H9 (cell line): Measurements from ENCODE around the gene FHIT. TPM values are rescaled to one million over a fixed set of nuclear protein-coding genes. Genes with fewer than 3 reads are reported as not detected.

Source experiments
- DNase-seq: peaks from one replicate; pipeline ENCODE4 v3.0.0-alpha.2; 2017
- H2AFZ ChIP-seq: one replicate; pipeline ENCODE4 v1.6.1; 2013; ENCODE audit warnings: mild to moderate bottlenecking, low read length, control low read depth, moderate library complexity
- H2AK5ac ChIP-seq: 2 replicates; pipeline ENCODE4 v1.6.1; 2013; ENCODE audit warnings: low read length, control low read depth, mixed read lengths; ENCODE audit not compliant: insufficient read length
- H2BK120ac ChIP-seq: one replicate; pipeline ENCODE4 v1.6.1; 2013; ENCODE audit warnings: low read depth, mild to moderate bottlenecking, low read length, control low read depth, inconsistent platforms; ENCODE audit not compliant: poor library complexity, severe bottlenecking
- H2BK12ac ChIP-seq: 2 replicates; pipeline ENCODE4 v1.6.1; 2013; ENCODE audit warnings: low read length, control low read depth, mixed read lengths, low read depth; ENCODE audit not compliant: insufficient read length
- H2BK15ac ChIP-seq: 2 replicates; pipeline ENCODE4 v1.6.1; 2013; ENCODE audit warnings: low read depth, low read length, control low read depth
- H2BK20ac ChIP-seq: one replicate; pipeline ENCODE4 v1.6.1; 2013; ENCODE audit warnings: low read depth, mild to moderate bottlenecking, low read length, control low read depth, inconsistent platforms; ENCODE audit not compliant: poor library complexity, severe bottlenecking
- H2BK5ac ChIP-seq: 2 replicates; pipeline ENCODE4 v1.6.1; 2013; ENCODE audit warnings: low read length, control low read depth, mixed read lengths; ENCODE audit not compliant: insufficient read length
- H3K14ac ChIP-seq: 2 replicates; pipeline ENCODE4 v1.6.1; 2013; ENCODE audit warnings: low read length, control low read depth; ENCODE audit not compliant: insufficient read depth
- H3K18ac ChIP-seq: 2 replicates; pipeline ENCODE4 v1.6.1; 2013; ENCODE audit warnings: low read depth, mild to moderate bottlenecking, mixed read lengths, low read length, control low read depth; ENCODE audit not compliant: insufficient read length
- H3K23ac ChIP-seq: 2 replicates; pipeline ENCODE4 v1.6.1; 2013; ENCODE audit warnings: low read length, control low read depth, mixed read lengths, low read depth; ENCODE audit not compliant: insufficient read length
- H3K23me2 ChIP-seq: 2 replicates; pipeline ENCODE4 v1.6.1; 2013; ENCODE audit warnings: low read depth, mild to moderate bottlenecking, mixed read lengths, low read length, control low read depth; ENCODE audit not compliant: insufficient read length, poor library complexity, severe bottlenecking
- H3K27ac ChIP-seq: 2 replicates; pipeline ENCODE4 v1.5.1; 2013; ENCODE audit warnings: low read length, control low read depth, mixed read lengths, low read depth; ENCODE audit not compliant: insufficient read length
- H3K27me3 ChIP-seq: 2 replicates; pipeline ENCODE4 v1.6.1; 2013; ENCODE audit warnings: low read length, control low read depth, inconsistent platforms; ENCODE audit not compliant: insufficient read depth
- H3K4ac ChIP-seq: 2 replicates; pipeline ENCODE4 v1.6.1; 2013; ENCODE audit warnings: low read depth, mild to moderate bottlenecking, control low read depth, inconsistent platforms, low read length, moderate library complexity
- H3K4me1 ChIP-seq: 2 replicates; pipeline ENCODE4 v1.6.1; 2013; ENCODE audit warnings: low read length, control low read depth, inconsistent platforms; ENCODE audit not compliant: insufficient read depth
- H3K4me2 ChIP-seq: 2 replicates; pipeline ENCODE4 v1.6.1; 2013; ENCODE audit warnings: low read length, control low read depth, mixed read lengths; ENCODE audit not compliant: insufficient read length, insufficient read depth
- H3K56ac ChIP-seq: 2 replicates; pipeline ENCODE4 v1.6.1; 2013; ENCODE audit warnings: low read depth, mild to moderate bottlenecking, mixed read lengths, low read length, control low read depth; ENCODE audit not compliant: insufficient read length
- H3K79me1 ChIP-seq: 2 replicates; pipeline ENCODE4 v1.6.1; 2013; ENCODE audit warnings: low read depth, mild to moderate bottlenecking, moderate library complexity, low read length, control low read depth, inconsistent platforms; ENCODE audit not compliant: insufficient read depth, poor library complexity, severe bottlenecking
- H3K79me2 ChIP-seq: 2 replicates; pipeline ENCODE4 v1.6.1; 2013; ENCODE audit warnings: low read length, control low read depth, inconsistent platforms; ENCODE audit not compliant: insufficient read depth
- H3K9ac ChIP-seq: 2 replicates; pipeline ENCODE4 v1.6.1; 2013; ENCODE audit warnings: low read length, control low read depth, mixed read lengths; ENCODE audit not compliant: insufficient read length; ENCODE audit errors: extremely low read depth
- H3K9me3 ChIP-seq: one replicate; pipeline ENCODE4 v1.6.1; 2013; ENCODE audit warnings: low read depth, low read length, inconsistent platforms; ENCODE audit not compliant: control insufficient read depth
- H3T11ph ChIP-seq: one replicate; pipeline ENCODE4 v1.6.1; 2013; ENCODE audit warnings: mild to moderate bottlenecking, low read length, control low read depth, inconsistent platforms
- H4K20me1 ChIP-seq: one replicate; pipeline ENCODE4 v1.6.1; 2013; ENCODE audit not compliant: control insufficient read depth, insufficient read length, insufficient read depth
- H4K5ac ChIP-seq: 2 replicates; pipeline ENCODE4 v1.6.1; 2013; ENCODE audit warnings: low read depth, mild to moderate bottlenecking, mixed read lengths, low read length, control low read depth; ENCODE audit not compliant: insufficient read length
- H4K8ac ChIP-seq: replicated peaks from 2 replicates; pipeline ENCODE4 v1.6.1; 2013; ENCODE audit warnings: low read length, control low read depth, mixed read lengths, low read depth; ENCODE audit not compliant: insufficient read length
- H4K91ac ChIP-seq: 2 replicates; pipeline ENCODE4 v1.6.1; 2013; ENCODE audit warnings: low read depth, mild to moderate bottlenecking, moderate library complexity, mixed read lengths, low read length, control low read depth; ENCODE audit not compliant: insufficient read length
- H3K27ac Mint-ChIP-seq, 3 experiments: 2 replicates in 2 of 3; 3 replicates in 1 of 3; pipeline ENCODE4 v1.8.0; 2020 to 2021; ENCODE audit warnings: mixed read lengths in 3 of 3, mild to moderate bottlenecking in 1 of 3, moderate library complexity in 1 of 3
- H3K27me3 Mint-ChIP-seq: 2 replicates; pipeline ENCODE4 v1.8.0; 2021; ENCODE audit warnings: low read depth, mild to moderate bottlenecking, moderate library complexity, mixed read lengths
- H3K36me3 Mint-ChIP-seq, 3 experiments: 2 replicates in 2 of 3; 3 replicates in 1 of 3; pipeline ENCODE4 v1.8.0; 2020 to 2021; ENCODE audit warnings: low read depth in 3 of 3, mixed read lengths in 3 of 3; ENCODE audit not compliant: insufficient read depth in 1 of 3
- H3K4me1 Mint-ChIP-seq, 2 experiments: 2 replicates each; pipeline ENCODE4 v1.8.0; 2020; ENCODE audit warnings: mixed read lengths in 2 of 2
- H3K4me3 Mint-ChIP-seq, 2 experiments: 2 replicates in 1 of 2; 3 replicates in 1 of 2; pipeline ENCODE4 v1.8.0; 2020 to 2021; ENCODE audit warnings: mild to moderate bottlenecking in 2 of 2, mixed read lengths in 2 of 2, moderate library complexity in 1 of 2
- H3K9me3 Mint-ChIP-seq, 2 experiments: 2 replicates in 1 of 2; 3 replicates in 1 of 2; pipeline ENCODE4 v1.8.0; 2020; ENCODE audit warnings: mild to moderate bottlenecking in 2 of 2, mixed read lengths in 2 of 2, moderate library complexity in 1 of 2
- CTCF ChIP-seq: fragments of 200-600 bp; sonication (generic); conservative IDR thresholded peaks from 3 replicates; pipeline ENCODE4 v1.8.0; 2021; ENCODE audit warnings: antibody characterized with exemption, mild to moderate bottlenecking
- WGBS: extraction: QIAGEN DNeasy Blood & Tissue Kit; methylation state at CpG from one replicate; pipeline ENCODE4 v1.1.7; 2013; ENCODE audit warnings: missing lambda C conversion rate, low lambda C conversion rate, mixed read lengths; ENCODE audit not compliant: insufficient read length; ENCODE audit errors: extremely low coverage; 5-methylcytosine and 5-hydroxymethylcytosine counted together
- total RNA-seq: library from RNA; stranded (reverse); gene quantifications from 2 replicates; pipeline ENCODE4 v1.2.1, GENCODE V29; 2021

Gene FHIT
- total RNA-seq, 1 experiment from 2014 or later = 3.0 TPM

GRCh38 chr3:59730591-59730990 is 1520.7 kb downstream of the FHIT start:
- H3K36me3 Mint-ChIP-seq = no peaks in the 10 kb centered on the region
- no peak overlapping the region for H2BK120ac ChIP-seq
- no peak overlapping the region for H3K9ac ChIP-seq
- H3K27ac ChIP-seq = no peak overlapping the region
- no peaks in the 10 kb centered on the region for H3K23me2 ChIP-seq
- H3K9me3 ChIP-seq = no peaks in the 10 kb centered on the region
- H2AFZ ChIP-seq = no peak overlapping the region
- no CpG with 5 or more reads among the region's 4 CpGs for WGBS
- no peak overlapping the region for H3K4ac ChIP-seq
- H3K4me3 Mint-ChIP-seq = no peak overlapping the region
- H3K4me2 ChIP-seq = no peak overlapping the region
- H3T11ph ChIP-seq = no peak overlapping the region
- TF ChIP-seq CTCF = no peak
- no peak overlapping the region for H2BK5ac ChIP-seq
- no peak overlapping the region for H2AK5ac ChIP-seq
- H3K9me3 Mint-ChIP-seq = no peaks in the 10 kb centered on the region
- H3K56ac ChIP-seq = no peak overlapping the region
- no peak overlapping the region for H3K14ac ChIP-seq
- no peaks in the 10 kb centered on the region for H4K20me1 ChIP-seq
- H3K27me3 ChIP-seq = no peaks in the 10 kb centered on the region
- no peaks in the 10 kb centered on the region for H3K79me2 ChIP-seq
- H3K4me1 Mint-ChIP-seq = peaks cover 5 to 9% of the 10 kb centered on the region in 2 experiments
- no peak overlapping the region for H2BK20ac ChIP-seq
- no peak overlapping the region for H2BK12ac ChIP-seq
- H3K27ac Mint-ChIP-seq = no peak overlapping the region
- H4K8ac ChIP-seq = no peak overlapping the region
- H3K4me1 ChIP-seq = no peaks in the 10 kb centered on the region
- H4K5ac ChIP-seq = no peak overlapping the region
- no peaks in the 10 kb centered on the region for H3K79me1 ChIP-seq
- H4K91ac ChIP-seq = no peak overlapping the region
- H3K23ac ChIP-seq = no peak overlapping the region
- DNase-seq = no peak
- H3K27me3 Mint-ChIP-seq = no peaks in the 10 kb centered on the region; the same call in 1 of the 2 replicates
- no peak overlapping the region for H2BK15ac ChIP-seq
- no peak overlapping the region for H3K18ac ChIP-seq
